ENCODE measurements around the gene FAM3D. TPM values are rescaled to one million over a fixed set of nuclear protein-coding genes. Genes with fewer than 3 reads are reported as not detected.

The FAM3D gene
- total and polyA plus RNA-seq, 12 donors: 0.07 to 0.37 TPM; not detected in 10

DNA sequence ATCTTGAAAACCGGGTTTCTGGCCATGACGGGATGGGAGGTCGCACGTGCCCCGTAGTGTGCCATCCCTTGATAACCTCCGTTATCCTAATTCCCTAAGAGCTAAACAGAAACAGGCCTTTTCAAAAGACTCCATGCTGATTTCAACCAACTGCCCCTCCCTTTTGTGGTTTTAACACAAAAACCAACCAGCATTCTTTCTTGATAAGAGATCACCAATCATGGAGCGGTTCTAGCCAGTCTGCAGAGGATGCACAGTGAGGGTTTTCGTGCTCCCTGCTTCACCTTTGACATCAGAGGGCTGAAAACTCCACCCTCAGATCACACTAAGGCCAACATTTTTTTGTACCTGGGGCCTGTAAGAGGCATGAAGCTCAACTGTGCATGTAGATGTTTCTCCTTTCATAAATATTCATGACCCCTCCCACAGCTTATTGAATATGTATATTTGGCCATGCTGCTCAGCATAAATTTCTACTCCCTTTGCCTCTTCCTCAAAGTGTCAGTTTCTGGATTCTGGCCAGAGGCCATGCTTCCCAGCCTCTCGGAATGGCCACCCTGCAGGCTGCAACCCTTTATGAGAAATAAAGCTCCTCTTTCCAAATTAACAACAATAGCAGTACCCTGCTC is 41.3 kb downstream of the FAM3D start:
- Histone ChIP-seq H3K27ac (peak overlapping the region in 8 of 10 donors; percentile 79 to 94 (median 85)), H3K36me3 (no peaks in the 10 kb centered on the region), H3K4me1 (peaks cover 8 to 75% (median 49%) of the 10 kb centered on the region in 9 donors), H3K4me3 (peak overlapping the region in 9 of 10 donors; percentile 32 to 56 (median 47)), H3K27me3 (no peaks in the 10 kb centered on the region), H3K9me3 (no peaks in the 10 kb centered on the region)
- ATAC-seq: no peak
- WGBS, 2 donors: 88 to 89% methylated on average over 9 of the region's 9 CpGs
- intact Hi-C loops (cut with DNase I): loop anchor here in 4 of 10 donors (5.0 kb wide), 1 partner anchor 38 kb away; no protein-coding TSS in a partner anchor
- DNase-seq: no peak
- TF ChIP-seq, protein P1, sequence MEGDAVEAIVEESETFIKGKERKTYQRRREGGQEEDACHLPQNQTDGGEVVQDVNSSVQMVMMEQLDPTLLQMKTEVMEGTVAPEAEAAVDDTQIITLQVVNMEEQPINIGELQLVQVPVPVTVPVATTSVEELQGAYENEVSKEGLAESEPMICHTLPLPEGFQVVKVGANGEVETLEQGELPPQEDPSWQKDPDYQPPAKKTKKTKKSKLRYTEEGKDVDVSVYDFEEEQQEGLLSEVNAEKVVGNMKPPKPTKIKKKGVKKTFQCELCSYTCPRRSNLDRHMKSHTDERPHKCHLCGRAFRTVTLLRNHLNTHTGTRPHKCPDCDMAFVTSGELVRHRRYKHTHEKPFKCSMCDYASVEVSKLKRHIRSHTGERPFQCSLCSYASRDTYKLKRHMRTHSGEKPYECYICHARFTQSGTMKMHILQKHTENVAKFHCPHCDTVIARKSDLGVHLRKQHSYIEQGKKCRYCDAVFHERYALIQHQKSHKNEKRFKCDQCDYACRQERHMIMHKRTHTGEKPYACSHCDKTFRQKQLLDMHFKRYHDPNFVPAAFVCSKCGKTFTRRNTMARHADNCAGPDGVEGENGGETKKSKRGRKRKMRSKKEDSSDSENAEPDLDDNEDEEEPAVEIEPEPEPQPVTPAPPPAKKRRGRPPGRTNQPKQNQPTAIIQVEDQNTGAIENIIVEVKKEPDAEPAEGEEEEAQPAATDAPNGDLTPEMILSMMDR (IDR thresholded peaks at IDR 0.05): no peak

DNA sequence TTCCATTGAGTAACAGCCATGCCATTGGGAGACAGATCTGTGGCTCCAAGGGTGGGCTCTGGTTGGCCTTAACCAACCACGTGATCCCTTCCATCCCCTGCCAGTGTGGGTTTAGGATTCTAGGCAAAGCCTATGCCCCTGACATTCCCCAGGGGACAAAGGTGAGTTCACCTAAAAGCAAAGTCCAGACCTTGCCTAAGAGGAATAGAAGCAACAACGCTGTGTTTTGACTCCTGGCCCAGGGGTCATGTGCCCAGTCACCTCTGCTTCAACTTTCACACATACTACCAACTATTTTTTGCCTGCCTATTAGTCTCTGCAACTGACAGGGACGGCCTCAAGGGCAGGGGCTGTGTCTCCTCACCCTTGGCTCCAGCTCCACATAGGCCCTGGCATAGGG is 42.0 kb downstream of the FAM3D start:
- WGBS, 2 donors: 47 to 75% methylated on average over 3 of the region's 3 CpGs
- H3K9me3 ChIP-seq: no peaks in the 10 kb centered on the region
- no peak for ATAC-seq

DNA sequence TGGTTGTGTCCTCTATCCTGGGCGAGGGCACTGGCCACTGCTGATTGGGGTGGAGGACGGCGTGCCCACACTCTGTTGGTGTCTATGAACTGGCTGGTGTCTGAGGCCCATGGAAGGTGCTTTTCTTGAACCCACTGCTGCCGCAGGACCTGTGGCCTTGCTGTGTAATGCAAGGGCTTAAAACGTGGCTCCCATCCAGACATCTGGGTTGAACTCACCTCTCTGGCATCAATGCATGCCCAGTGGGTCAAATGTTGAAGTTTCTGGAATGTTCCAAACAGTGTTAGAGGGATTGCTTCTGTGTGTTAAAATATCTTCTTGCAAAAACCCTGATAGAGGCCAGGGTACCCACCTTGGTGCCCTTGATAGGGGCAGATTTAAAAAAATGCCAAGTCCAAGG is 42.6 kb downstream of the FAM3D start:
- Histone ChIP-seq H3K27ac (peak overlapping the region in 7 of 10 donors; percentile 35 to 94 (median 86)), H3K4me1 (peaks cover 3 to 62% (median 38%) of the 10 kb centered on the region in 9 donors), H3K4me3 (no peak overlapping the region), H3K36me3 (no peaks in the 10 kb centered on the region), H3K9me3 (no peaks in the 10 kb centered on the region), H3K27me3 (no peaks in the 10 kb centered on the region)
- intact Hi-C loops (cut with DNase I): no loop called here
- WGBS, 2 donors: 79 to 87% methylated on average over 5 of the region's 5 CpGs
- no peak for ATAC-seq
- TF ChIP-seq, protein P1 (IDR thresholded peaks at IDR 0.05): no peak
- DNase-seq: no peak

More for the DNA sequence above, 42.0 kb downstream of the FAM3D start:
- Histone ChIP-seq H3K36me3 (no peaks in the 10 kb centered on the region), H3K4me3 (peak overlapping the region in 1 of 10 donors; percentile 54), H3K27ac (peak overlapping the region in 8 of 10 donors; percentile 18 to 94 (median 85)), H3K27me3 (no peaks in the 10 kb centered on the region), H3K4me1 (peaks cover 7 to 68% (median 44%) of the 10 kb centered on the region in 9 donors)
- TF ChIP-seq, protein P1 (IDR thresholded peaks at IDR 0.05): no peak
- DNase-seq: no peak
- intact Hi-C loops (cut with DNase I): no loop called here

DNA sequence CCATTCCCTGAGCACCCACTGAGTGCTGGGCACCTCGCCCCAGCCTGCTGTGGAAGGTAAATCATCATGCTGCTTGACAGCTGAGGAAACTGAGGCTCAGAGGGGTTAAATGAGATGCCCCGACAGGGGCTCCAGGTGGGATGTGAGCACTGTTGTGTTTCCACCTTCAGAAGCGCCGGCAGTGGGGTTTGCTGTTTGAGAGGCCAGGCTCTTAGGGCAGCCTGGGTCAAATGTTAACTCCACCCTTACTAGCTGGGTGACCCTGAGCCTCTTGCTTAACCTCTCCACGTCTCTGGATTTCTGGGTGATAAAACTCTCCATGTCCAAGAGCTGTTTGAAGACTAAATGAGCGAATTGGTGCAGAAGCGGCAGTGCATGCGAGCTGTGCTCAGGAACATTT is 43.1 kb downstream of the FAM3D start:
- H3K4me1 ChIP-seq: peaks cover 3 to 57% (median 35%) of the 10 kb centered on the region in 9 donors
- H3K4me3 ChIP-seq: no peak overlapping the region
- H3K27ac ChIP-seq: peak overlapping the region in 4 of 10 donors; percentile 64 to 94 (median 91)
- TF ChIP-seq, protein P1 (IDR thresholded peaks at IDR 0.05): no peak
- no peaks in the 10 kb centered on the region for H3K27me3 ChIP-seq
- no peak for DNase-seq
- H3K9me3 ChIP-seq: no peaks in the 10 kb centered on the region
- 76 to 79% methylated on average over 8 of the region's 8 CpGs for WGBS, 2 donors
- ATAC-seq: no peak
- intact Hi-C loops (cut with DNase I): no loop called here
- H3K36me3 ChIP-seq: no peaks in the 10 kb centered on the region

Data from heart right ventricle (tissue), 16 donors.